HG03571 (cell line): ENCODE measurements around the gene PRSS35.
"Not testable (repeated sequence)": the region's sequence is repeated elsewhere in the genome, so short reads cannot be mapped to it uniquely, and the experiment has no call there.

Experiments used
- ATAC-seq: cut with Tn5 transposase; IDR thresholded peaks from one replicate; pipeline ENCODE4 v1.9.1; 2021; ENCODE audit not compliant: unreplicated experiment

PRSS35 gene

GRCh38 chr6:83511901-83512681, at the start of gene PRSS35:
Gene PRSS35 (plus strand): TSS chr6:83512534. CDS start chr6:83523442, 10,908 bp downstream.
- no peak for ATAC-seq

- ATAC-seq: no peak
These were observed 48.4 kb upstream of the PRSS35 start for GRCh38 chr6:83463886-83464285.

- ATAC-seq: no peak
These were observed 47.8 kb upstream of the PRSS35 start for GRCh38 chr6:83464381-83465140.

- no peak for ATAC-seq
These were observed 46.0 kb upstream of the PRSS35 start for GRCh38 chr6:83466328-83466727.

- no peak for ATAC-seq
These were observed 44.7 kb upstream of the PRSS35 start for GRCh38 chr6:83467620-83468036.

GRCh38 chr6:83470001-83470400, 42.3 kb upstream of the PRSS35 start:
- ATAC-seq: no peak

- ATAC-seq: no peak
These were observed 41.7 kb upstream of the PRSS35 start for GRCh38 chr6:83470587-83470986.

- ATAC-seq: no peak
These were observed 39.6 kb upstream of the PRSS35 start for GRCh38 chr6:83472767-83473166.

GRCh38 chr6:83474309-83474708, 38.0 kb upstream of the PRSS35 start:
- ATAC-seq: no peak

- ATAC-seq: no peak
These were observed 35.4 kb upstream of the PRSS35 start for GRCh38 chr6:83476971-83477370.

- no peak for ATAC-seq
These were observed 32.9 kb upstream of the PRSS35 start for GRCh38 chr6:83479389-83479788.

GRCh38 chr6:83480470-83480869, 31.9 kb upstream of the PRSS35 start:
- no peak for ATAC-seq

GRCh38 chr6:83481938-83482337, 30.4 kb upstream of the PRSS35 start:
- ATAC-seq: not testable (repeated sequence)

GRCh38 chr6:83488448-83488847, 23.9 kb upstream of the PRSS35 start:
- no peak for ATAC-seq

- no peak for ATAC-seq
These were observed 23.5 kb upstream of the PRSS35 start for GRCh38 chr6:83488861-83489260.

GRCh38 chr6:83490217-83490807, 22.0 kb upstream of the PRSS35 start:
- ATAC-seq: no peak

- no peak for ATAC-seq
These were observed 7.0 kb upstream of the PRSS35 start for GRCh38 chr6:83505356-83505755.

- ATAC-seq: no peak
These were observed 2.9 kb upstream of the PRSS35 start for GRCh38 chr6:83509441-83509840.

GRCh38 chr6:83510791-83511190, 1.5 kb upstream of the PRSS35 start:
- no peak for ATAC-seq

- ATAC-seq: no peak
These were observed 1.1 kb upstream of the PRSS35 start for GRCh38 chr6:83511266-83511665.

- no peak for ATAC-seq
These were observed 2.1 kb downstream of the PRSS35 start for GRCh38 chr6:83514466-83514865.
